ENCODE measurements around the gene CORO1C. TPM values are rescaled to one million over a fixed set of nuclear protein-coding genes. Genes with fewer than 3 reads are reported as not detected.

The CORO1C gene
- total RNA-seq, 1 donor from 2014 or later = 39.2 TPM

DNA sequence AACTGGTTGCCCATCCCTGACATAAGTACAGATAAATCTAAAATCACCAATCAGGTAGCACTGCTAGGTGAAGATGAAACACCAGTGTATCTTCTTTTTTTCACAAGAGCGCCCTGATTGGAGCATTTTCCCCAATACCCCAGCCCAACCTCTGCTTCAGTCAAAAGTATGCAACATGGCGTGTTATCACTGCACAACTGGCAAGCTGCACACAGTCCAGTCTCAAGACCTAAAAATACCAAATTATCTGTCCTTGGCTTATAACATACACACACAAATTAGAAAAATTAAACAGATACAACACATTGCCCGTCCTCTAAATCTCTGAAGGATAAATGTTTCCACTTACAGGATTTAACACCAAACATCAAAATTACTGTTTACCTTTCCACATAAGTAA is 77.4 kb downstream of the CORO1C start:
- no peak for DNase-seq (ENCODE audit: low spot score)
- no peak for ATAC-seq

DNA sequence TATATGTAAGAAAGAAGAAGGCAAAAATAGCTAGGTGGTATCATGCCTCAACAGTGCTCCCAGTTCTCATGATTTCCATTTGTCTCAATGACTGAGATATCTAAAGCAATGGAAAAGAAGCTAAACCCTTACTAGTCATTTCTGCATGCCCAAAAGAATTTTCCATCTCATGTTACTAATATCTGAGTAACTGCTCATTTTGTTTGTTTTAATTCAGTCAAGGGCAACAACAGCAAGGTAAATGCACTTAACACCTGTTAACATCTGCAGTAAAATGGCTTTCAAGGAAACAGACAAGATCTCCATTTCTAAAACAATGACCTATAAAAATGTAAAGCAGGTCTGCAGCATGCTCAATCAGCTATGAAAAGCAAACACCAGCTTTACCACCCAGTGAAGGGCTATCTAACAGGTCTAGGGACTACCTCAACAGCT is 78.2 kb downstream of the CORO1C start:
- ATAC-seq = no peak
- no peak for DNase-seq (ENCODE audit: low spot score)

DNA sequence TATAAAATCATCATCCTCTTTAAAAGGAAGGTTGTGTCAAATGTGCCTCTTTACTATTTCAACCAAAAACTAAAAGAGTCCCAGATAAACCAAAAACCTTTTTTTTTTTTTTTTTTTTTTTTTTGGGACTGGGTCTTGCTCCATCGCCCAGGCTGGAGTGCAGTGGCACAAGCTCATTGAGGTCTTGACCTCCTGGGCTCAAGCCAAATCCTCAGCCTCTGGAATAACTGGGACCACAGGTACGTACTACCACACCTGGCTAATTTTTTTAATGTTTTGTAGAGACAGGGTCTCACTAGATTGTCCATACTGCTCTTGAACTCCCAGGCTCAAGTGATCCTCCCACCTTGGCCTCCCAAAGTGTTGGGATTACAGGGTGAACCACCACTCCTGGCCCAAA is 81.2 kb downstream of the CORO1C start:
- DNase-seq (ENCODE audit: low spot score) (no peak), ATAC-seq (no peak)

DNA sequence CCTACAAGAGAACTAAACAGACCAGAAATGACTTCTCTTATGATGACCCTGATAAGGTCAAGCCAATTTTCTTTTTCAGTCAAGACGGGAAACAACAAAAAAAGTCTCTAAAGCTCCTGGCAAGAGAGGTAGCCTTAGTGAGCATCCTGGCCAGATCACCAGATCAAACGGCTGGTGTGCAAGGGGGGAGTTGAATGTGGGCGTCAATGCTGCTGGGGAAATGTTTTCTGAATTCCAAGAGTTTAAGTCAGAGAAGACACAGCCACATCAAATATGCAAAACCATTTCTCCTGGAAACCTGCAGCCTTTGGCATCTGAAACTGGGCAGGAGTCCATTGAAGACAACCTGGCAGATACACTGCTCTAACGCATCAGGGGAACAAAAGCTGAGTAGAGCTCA is 81.6 kb downstream of the CORO1C start:
- ATAC-seq (no peak), DNase-seq (ENCODE audit: low spot score) (no peak)

DNA sequence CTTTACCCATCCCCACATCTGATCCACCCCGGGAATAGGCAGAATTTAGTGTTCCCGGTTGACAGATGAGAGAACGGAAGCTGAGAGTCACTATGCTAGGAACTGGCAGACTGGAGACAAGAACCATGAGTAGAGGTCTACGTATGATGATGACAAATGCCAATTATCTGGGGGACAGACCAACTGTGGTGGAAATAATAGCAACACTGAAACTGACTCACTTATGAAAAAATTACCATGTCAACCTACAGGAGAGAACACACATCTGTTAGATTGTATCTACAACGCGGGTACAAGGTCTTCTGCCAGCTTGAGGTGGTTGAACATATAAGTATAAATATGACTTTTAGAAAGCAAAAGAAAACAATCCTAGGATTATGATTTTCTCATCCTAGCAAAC is 82.2 kb downstream of the CORO1C start:
- ATAC-seq (no peak), DNase-seq (ENCODE audit: low spot score) (no peak)

DNA sequence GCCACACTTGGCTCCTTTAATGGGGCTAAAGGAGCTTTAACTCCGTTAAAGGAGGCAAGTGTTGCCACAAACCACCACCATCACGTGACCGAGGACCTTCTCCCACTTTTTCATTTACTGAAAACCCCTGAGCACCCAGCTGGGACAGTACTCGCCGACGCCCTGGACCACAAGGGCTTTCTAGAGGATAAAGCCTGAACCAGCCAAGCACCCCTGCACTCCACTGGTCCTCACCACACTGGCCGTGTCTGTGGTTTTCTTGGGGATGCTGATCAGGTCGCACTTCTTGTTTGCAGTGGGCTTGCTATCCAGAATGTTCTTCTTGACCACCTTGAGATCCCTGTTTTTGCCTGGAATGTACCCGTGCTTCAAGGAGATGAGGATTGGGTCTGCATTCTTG is 82.9 kb downstream of the CORO1C start:
- ATAC-seq (no peak), DNase-seq (ENCODE audit: low spot score) (no peak)

DNA sequence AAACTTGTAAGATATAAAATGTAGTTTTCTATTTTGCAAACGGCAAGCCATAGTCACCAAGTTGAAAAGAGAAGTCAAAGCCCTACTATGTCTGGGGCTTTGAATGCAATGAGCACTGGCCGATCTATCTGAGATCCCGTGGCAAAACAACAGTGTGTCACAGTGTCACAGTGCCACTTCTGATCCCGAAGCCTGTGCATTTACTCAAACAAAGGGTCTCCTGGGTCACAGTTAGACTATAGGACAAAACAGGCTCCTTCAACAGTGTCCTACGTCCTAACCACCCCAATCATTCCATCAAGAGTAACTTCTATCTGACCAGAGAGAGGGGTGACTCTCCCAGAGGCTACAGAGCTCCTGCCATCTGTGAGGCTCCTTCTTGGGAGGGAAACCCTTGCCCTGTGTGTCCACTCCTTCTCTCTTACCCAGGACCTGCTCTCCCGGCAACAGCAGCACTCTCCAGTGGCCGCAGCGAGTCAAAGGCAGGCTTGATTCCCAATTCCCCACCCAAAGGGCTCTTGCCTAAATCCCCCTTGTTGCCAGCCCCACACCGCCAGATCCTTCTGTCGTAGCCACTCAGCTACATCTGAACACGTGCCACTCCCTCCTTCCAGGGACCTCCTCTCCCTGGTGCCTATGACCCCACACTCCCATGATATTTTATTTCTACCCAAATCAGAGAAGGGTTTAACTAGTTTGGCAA is 83.6 kb downstream of the CORO1C start:
- ATAC-seq (no peak), DNase-seq (ENCODE audit: low spot score) (no peak)

DNA sequence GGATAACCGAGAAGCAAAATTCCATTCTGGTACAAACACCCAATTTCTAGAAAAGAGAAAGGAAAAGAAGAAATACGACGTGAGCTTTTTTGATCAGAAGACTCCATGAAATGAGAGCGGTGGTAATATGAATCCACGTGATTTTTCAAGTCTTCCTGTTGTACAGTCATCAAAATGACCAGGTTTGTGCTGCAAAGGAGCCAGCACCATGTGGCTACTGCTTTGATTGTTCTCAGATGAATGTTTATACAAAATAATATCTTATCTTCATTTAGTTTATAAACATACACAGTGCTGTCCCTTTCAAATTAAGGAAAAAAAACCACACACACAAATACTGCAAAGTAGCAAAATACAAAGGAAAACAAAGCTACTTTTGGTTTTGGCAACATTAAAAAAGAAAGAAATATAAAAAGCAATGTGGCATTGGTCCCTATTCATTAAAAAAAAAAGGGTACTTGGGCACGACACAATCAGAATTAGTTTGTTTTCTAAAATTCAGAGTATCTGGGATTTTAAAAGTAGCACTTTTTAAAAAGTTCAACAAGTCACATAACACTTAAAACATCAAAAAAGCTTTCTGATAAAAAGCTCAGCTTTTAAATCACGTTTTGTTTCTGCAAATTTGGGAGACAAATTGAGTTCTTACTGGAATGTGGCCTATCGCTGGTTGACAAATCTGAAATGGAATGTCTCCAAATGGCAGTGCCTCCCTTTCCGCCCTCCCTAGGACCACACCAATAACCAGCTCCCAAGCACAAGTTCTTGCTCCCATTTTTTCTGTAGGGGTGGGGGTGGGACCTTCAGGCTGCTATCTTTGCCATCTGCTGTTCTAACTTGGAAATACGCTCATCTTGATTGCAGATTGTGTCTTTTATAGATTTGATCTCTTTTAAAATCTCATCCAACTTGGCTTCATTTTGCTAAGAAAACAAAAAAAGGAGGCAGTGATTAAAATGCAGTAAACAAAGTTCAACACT is 84.4 kb downstream of the CORO1C start:
- no peak for ATAC-seq
- DNase-seq (ENCODE audit: low spot score) = no peak

DNA sequence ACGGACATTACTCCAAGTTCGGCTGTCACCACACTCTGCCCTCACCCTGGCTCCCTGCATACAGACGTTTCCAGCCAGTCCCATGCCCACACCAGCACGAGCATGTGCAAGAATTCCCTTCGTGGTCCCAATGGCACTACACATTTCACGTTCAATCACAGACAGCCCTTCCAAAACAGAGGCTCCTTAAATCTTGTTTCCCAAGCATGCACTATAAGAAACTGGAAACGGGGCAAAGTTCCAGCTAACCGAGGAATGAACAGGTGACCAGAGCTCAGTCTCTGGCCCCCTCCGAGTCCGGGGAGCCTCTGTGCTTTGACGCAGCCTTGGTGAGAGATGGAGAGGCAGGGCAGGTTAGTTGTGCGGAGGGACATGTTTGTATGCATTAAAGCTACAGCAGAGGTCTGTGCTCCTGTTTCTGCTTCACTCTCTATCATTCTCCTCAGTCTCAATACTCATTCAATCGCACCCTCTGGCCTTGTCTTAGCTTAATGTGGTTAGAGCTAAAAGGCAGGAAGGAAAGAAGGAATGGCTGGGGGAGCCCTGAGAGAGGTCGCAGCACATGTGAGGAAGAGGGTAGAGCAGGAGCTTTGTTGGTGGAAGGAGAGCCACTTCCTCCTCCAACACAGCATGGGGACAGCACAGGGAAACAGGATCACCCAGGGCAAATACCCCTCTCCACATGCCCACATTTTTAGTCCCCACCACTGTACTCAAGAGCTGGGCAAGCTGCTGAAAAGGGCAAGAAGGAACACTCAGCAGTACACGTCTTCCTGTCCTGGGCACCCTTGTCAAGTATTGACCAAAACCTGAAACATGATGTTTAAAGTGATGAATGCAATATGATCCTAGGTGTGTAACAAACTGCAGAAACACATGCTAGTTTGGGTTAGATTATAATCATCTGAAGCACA is 85.4 kb downstream of the CORO1C start:
- DNase-seq (ENCODE audit: low spot score) (no peak), ATAC-seq (no peak)

DNA sequence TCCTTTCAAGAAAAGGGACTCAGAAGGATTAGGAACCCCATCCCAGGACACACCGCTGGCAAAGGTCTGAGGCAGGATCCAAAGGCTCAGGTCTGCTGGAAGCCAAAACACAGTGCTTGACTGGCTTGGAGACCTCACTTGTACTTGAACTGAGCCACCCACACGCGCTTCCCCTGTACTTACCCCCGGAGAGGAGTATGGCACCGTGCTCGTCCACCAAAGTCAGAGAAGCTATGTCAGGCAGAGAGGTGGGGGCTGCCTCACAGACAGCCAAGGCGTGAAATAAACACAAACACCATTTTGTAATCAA is 86.6 kb downstream of the CORO1C start:
- no peak for ATAC-seq
- DNase-seq (ENCODE audit: low spot score) = no peak

DNA sequence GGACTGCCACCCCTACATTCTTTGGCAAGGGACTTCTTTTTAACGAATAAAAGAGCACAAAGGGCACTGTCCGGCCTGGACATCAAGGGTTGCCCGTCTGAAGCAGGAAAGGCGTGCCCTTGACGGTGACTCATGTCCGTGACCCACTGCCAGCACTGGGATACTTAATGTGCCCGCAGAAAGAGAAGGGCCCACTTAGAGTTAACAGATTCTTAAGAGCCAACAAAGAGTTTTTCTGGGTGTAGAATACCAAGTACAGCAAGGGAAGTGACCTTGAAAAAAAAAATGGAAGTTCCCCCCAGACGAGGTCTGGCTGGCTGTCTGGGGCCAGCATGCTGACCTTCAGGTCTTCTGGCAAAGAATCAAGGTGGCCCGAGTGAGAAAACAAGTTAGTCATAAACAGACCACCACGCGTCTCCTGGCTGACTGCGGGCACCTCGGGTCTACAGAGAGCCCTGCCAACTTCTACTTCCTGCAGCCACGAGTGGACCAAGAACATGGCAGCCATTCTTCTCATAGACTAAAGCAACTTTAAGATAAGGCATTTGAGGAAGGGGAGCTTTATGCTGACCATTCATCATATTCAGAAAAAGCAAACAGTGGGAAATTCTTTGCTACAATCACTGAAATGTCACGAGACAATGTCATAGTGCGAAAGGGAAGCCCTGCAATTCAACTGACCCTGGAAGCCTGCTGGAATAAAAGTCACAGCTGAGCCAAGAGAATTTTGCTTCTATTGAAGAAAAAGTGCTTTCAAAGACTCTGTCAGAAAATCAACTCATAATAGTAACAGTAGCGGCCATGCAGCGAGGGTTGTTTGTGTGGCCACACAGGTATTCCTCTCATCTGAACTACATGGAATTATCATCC is 87.1 kb downstream of the CORO1C start:
- ATAC-seq = peak; percentile 55
- peak; percentile 46 for DNase-seq (ENCODE audit: low spot score)

DNA sequence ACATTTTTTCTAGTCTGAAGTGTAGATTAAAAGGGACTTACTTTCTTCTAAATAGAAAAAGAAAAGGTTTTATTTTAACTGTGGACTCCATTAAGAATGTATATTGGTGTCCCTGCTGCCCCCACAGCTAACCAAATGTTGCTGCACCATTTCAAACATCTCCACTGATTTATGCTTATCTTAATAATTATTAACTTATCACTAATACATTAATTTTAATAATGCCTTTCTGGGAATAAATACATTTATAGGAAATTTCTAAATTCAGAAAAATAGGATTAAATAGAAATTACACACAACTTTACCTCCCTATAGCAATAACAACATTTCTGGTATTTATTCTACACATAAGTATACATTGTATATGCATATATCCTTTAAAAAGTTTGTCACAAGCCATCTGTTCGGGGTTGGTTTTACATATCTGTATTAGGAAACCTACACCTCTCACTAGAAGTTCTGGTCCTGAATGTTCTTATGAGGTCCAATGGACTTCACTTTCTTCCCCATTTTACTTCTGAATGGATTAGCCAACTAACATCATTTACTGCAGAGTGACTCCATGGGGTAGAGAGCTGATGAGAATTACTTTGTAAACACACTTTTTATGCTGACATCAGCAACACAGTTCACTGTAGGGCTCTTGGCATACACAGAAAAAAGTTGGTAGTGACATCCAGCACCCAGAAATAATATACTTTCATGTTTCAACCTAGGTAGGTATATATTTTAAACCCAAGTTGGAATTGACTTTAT is 88.2 kb downstream of the CORO1C start:
- ATAC-seq = no peak
- no peak for DNase-seq (ENCODE audit: low spot score)

DNA sequence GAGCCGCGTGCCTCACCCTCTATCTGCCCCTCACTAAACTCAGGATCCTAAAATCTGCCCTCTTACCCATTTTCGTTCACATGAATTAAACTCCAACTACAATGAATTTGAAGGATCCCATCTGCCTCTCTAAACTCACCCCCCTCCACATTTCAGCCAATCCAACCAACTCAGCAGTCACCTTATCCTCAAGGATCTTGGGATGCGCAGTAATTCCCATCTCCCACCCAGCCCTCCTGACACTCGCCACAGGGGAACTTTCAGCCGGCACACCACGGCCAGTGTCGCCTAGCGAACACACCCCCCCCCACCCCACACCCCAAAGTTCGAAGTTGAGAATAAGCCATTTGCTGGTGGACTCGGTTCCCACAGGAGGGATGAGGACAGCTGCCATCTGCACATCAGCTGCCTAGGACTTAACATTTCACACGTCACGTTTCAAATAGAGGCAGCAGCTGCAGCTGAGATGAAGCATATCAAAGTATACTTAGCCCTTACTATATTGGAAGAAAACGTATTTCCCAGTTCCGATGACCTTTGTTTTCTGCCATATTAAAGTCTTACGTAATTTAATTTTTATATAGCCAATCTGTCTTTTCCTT is 88.9 kb downstream of the CORO1C start:
- ATAC-seq = no peak
- DNase-seq (ENCODE audit: low spot score) = peak; percentile 41

DNA sequence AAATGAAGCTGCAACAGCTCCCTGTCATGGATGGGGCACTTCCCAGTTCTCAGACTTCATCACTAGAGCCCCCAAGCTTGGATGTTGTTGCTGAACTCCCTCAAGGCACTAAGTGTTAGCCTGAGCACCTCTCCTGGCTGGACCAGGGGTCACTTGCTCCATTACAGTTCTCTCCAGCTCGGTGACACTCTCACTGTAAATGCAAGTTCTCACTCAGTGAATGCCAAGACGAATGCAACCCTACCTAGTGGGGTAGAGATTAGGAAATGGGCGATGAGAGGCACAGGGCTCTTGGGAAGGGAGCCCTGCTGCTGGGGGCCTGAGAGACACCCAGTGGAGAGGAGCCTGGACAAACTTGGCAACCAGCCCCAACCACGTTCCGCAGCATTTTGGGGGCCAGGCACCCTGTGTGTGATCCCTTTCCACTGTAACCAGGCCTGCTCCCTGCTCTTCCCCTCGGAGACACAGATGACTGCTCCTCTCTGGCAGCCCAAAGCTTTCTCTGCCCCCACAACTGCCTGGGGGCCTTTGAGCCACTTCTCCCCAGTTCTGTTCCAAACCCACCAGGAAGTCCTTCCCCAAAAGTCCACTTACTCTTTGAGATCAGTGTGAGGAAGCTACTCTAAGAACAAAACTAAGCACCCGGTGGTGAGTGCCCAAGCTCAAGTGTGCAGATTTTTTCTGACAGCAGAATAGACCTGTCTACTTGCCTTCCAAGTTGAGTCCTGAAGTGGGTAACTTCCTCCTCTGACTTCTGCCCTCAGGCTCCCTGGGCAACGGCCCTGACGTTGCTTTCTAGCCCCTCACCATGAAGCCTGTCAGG is 89.7 kb downstream of the CORO1C start:
- DNase-seq (ENCODE audit: low spot score) (peak; percentile 45), ATAC-seq (peak; percentile 6)

DNA sequence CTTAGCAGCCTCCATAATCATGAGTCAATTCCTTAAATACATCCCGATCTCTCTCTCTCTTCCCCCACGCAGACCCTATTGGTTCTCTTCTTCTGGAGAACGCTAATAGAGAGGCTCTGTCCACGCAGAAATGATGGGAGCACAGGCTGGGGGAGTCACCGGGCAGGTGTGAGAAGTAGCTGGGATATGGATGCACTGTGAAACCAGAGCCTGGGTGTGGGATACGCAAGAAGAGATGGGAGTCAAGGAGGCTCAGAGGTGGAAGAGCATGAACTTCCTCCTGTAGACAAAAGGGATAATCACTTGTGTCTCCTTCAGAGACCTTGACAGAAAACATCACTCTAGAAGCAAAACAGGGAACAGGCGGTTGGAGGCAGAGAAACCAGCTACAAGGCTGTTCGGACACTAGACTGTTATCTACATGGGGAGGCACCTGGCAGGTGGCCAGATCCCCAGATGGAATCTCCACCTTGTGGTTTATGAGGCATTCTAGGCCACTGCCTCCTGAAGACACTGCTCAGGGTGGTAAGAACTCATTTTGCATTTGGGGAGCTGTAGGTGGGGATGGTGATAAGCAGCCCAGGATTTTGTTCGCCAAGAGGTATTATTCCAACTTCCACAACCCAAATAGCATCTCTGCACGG is 90.4 kb downstream of the CORO1C start:
- DNase-seq (ENCODE audit: low spot score) (no peak), ATAC-seq (peak; percentile 6)

DNA sequence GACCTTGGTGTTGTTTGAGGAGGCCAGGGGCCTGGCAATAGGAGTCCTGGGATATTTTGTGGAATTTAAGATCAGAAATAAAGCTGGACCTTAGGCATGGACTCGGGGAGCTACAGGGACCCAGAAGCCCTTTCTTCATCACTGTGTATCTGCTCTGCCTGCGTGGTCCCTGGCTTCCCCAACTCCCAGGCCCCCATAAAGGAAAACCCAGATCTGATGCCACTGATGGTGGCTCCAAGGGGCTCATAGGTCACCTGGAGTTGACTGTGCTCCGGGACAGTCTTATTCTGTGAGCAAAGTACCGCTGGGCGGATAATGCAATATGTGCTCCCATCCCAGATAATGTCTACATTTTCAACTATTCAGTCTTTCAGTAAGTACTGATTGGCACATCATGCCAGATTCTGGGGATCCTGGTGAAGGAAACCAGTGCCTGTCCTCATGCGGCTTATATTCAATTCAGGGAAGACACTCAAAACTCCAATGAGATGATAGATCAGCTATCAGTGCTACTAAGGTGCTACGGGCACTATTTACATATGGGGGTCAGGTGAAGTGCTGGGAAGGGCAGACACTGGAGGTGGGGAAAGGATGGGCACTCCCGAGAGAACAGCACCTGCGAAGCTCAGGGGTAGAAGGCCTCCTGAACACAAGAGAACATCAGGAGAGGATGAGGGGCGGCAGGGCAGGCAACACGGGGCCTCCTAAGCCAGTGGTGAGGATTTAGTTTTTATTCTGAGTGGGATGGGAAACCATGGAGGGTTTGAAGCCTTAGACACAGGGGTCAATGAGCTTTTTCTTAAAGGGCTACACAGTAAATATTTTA is 92.1 kb downstream of the CORO1C start:
- ATAC-seq = no peak
- no peak for DNase-seq (ENCODE audit: low spot score)

Measured in left lobe of liver (tissue), 2 donors.